GM18517 (cell line): ENCODE measurements around the gene EPS15.

Experiments
- ATAC-seq: cut with Tn5 transposase; IDR thresholded peaks from one replicate; pipeline ENCODE4 v1.9.1; 2021; ENCODE audit warnings: mild to moderate bottlenecking, moderate library complexity; ENCODE audit not compliant: unreplicated experiment

EPS15 gene

GRCh38 chr1:51323778-51324177 is 195.3 kb downstream of the EPS15 start:
- ATAC-seq, result no peak

- no peak for ATAC-seq
These were observed 196.5 kb downstream of the EPS15 start for GRCh38 chr1:51322417-51323101.

GRCh38 chr1:51321924-51322280 is 197.2 kb downstream of the EPS15 start:
- no peak for ATAC-seq

- ATAC-seq, result no peak
These were observed 197.8 kb downstream of the EPS15 start for GRCh38 chr1:51320967-51321923.

GRCh38 chr1:51317798-51318197 is 201.3 kb downstream of the EPS15 start:
- no peak for ATAC-seq

GRCh38 chr1:51316846-51317120 is 202.3 kb downstream of the EPS15 start:
- ATAC-seq, result no peak

- no peak for ATAC-seq
These were observed 202.8 kb downstream of the EPS15 start for GRCh38 chr1:51316113-51316845.

GRCh38 chr1:51314974-51315373 is 204.1 kb downstream of the EPS15 start:
- ATAC-seq, result no peak

- no peak for ATAC-seq
These were observed 204.9 kb downstream of the EPS15 start for GRCh38 chr1:51313961-51314777.

GRCh38 chr1:51313268-51313852 is 205.7 kb downstream of the EPS15 start:
- ATAC-seq, result no peak

- no peak for ATAC-seq
These were observed 206.3 kb downstream of the EPS15 start for GRCh38 chr1:51312718-51313117.

- ATAC-seq, result no peak
These were observed 207.2 kb downstream of the EPS15 start for GRCh38 chr1:51311826-51312225.

GRCh38 chr1:51310871-51311613 is 208.0 kb downstream of the EPS15 start:
- ATAC-seq, result no peak

GRCh38 chr1:51309291-51309690 is 209.8 kb downstream of the EPS15 start:
- ATAC-seq, result no peak

- ATAC-seq, result no peak
These were observed 210.4 kb downstream of the EPS15 start for GRCh38 chr1:51308636-51309035.

GRCh38 chr1:51306950-51307349 is 212.1 kb downstream of the EPS15 start:
- ATAC-seq, result no peak

- no peak for ATAC-seq
These were observed 213.7 kb downstream of the EPS15 start for GRCh38 chr1:51305371-51305823.

- ATAC-seq, result no peak
These were observed 214.7 kb downstream of the EPS15 start for GRCh38 chr1:51304360-51304759.
